ENCODE data around the gene SUPT3H.

SUPT3H gene

DNA sequence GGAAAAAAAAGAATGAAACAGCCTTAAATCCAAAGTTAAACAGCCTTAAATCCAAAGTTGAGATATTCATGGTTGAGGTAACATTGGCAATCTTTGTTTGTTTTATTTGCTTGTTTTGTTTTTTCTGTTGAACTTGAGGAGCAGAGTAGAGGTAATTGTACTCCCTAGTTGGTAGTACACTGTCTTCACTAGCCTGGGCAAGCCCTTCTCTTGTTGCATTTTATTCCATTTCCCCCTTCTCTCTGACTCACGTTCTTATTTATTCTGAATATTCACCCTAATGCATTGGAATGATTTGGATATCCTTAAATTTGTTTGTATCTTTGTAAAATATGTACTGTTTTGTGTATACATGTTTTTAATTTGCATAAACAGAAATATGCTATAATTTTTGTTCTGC, 592.6 kb downstream of the SUPT3H start:
- no peak overlapping the region for H3K4me3 ChIP-seq (ENCODE audit: low read depth, low read length)
- TF ChIP-seq, protein P1, sequence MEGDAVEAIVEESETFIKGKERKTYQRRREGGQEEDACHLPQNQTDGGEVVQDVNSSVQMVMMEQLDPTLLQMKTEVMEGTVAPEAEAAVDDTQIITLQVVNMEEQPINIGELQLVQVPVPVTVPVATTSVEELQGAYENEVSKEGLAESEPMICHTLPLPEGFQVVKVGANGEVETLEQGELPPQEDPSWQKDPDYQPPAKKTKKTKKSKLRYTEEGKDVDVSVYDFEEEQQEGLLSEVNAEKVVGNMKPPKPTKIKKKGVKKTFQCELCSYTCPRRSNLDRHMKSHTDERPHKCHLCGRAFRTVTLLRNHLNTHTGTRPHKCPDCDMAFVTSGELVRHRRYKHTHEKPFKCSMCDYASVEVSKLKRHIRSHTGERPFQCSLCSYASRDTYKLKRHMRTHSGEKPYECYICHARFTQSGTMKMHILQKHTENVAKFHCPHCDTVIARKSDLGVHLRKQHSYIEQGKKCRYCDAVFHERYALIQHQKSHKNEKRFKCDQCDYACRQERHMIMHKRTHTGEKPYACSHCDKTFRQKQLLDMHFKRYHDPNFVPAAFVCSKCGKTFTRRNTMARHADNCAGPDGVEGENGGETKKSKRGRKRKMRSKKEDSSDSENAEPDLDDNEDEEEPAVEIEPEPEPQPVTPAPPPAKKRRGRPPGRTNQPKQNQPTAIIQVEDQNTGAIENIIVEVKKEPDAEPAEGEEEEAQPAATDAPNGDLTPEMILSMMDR (IDR thresholded peaks at IDR 0.05; ENCODE audit: low read depth, low read length), result no peak

DNA sequence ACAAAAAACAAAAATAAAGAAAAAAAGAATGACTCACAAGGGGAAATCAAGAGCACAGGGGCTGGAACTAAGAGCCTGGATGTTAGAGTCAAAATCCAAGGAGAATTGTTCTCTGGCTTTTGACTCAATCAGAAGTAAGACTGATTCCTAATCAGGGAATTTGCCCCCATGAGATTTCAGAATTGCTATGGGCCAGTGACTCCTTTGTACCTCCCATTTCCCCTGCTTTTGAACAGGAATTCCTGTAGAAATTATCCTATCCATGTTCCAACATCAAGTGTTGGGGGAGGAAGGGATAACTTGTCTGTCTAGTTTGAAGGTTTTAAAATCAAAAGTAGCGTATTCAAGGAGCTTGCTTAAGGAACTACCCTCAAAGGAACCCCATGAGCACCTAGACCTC, 593.5 kb downstream of the SUPT3H start:
- TF ChIP-seq, protein P1 (IDR thresholded peaks at IDR 0.05; ENCODE audit: low read depth, low read length), result no peak
- no peak overlapping the region for H3K4me3 ChIP-seq (ENCODE audit: low read depth, low read length)

DNA sequence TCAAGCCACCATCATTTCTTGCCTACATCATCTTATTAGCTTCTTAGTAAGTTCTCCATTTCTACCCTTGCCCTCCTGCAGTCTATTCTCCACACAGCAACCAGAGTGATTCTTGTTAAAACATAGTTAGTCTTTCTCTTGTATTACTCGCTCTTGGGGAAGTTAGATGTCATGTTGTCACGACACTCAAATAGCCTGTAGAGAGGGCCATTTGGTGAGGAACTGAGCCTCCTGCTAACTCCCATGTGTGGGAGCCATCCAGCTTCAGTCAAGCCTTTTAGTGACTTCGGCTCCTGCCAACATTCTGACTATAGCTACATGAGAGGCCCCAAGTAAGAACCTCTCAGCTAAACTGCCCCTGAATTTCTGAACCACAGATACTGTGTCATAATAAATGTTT, 594.8 kb downstream of the SUPT3H start:
- TF ChIP-seq, protein P1 (IDR thresholded peaks at IDR 0.05; ENCODE audit: low read depth, low read length), result no peak
- no peak overlapping the region for H3K4me3 ChIP-seq (ENCODE audit: low read depth, low read length)

DNA sequence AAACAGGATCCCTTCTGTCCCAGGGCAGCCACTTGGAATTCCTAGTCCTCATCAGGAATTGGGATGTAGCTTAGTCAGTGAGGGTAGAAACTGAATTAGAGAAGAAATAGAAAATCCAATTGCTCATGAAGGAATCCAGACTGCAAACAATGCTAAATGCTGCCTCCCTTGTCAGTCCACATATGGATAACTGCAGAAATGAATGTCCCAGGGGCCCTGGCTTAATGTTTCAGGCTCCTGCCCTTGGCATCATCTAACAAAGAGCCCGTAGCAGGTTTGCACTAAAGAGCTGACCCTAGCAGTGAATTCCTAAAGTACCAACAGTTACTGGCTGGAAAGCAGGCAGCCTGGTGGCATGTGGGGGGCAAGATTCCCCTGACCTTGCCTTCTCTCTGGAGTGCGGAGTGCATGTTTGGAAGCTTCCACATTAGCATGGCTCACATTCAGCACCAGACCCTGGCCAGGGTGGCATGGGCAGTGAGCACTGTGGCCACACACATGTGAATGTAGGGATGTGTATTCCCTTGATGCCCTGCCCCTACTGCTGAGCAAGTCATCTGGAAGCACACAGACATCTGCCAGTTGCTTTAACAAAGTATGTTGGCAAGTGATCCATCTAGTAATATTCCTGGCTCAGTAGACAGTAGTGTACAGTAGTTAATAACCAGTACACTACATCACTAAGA, 595.7 kb downstream of the SUPT3H start:
- TF ChIP-seq, protein P1 (IDR thresholded peaks at IDR 0.05; ENCODE audit: low read depth, low read length), result no peak

DNA sequence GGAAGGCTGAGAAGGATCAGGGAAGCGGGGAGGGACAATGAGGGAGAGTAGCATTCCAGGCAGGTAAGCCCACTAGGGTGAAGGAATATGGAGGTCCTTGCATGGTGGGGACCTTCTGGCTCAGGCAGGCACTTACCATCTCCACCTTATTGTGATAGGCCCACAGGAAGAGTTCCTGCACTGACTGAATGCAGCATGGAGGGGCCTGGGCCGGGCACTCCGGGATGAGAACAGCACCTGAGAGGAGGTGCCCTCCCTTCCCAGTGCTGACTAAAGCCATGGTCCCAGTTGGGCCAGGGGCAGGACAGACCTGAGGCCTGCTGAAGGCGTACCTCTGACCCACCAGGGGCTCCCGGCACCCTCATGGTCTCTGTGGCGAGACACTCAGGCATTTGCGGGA, 597.6 kb downstream of the SUPT3H start:
- no peak overlapping the region for H3K4me3 ChIP-seq (ENCODE audit: low read depth, low read length)
- TF ChIP-seq, protein P1 (IDR thresholded peaks at IDR 0.05; ENCODE audit: low read depth, low read length), result no peak

More for the DNA sequence above, 595.7 kb downstream of the SUPT3H start:
- no peak overlapping the region for H3K4me3 ChIP-seq (ENCODE audit: low read depth, low read length)

DNA sequence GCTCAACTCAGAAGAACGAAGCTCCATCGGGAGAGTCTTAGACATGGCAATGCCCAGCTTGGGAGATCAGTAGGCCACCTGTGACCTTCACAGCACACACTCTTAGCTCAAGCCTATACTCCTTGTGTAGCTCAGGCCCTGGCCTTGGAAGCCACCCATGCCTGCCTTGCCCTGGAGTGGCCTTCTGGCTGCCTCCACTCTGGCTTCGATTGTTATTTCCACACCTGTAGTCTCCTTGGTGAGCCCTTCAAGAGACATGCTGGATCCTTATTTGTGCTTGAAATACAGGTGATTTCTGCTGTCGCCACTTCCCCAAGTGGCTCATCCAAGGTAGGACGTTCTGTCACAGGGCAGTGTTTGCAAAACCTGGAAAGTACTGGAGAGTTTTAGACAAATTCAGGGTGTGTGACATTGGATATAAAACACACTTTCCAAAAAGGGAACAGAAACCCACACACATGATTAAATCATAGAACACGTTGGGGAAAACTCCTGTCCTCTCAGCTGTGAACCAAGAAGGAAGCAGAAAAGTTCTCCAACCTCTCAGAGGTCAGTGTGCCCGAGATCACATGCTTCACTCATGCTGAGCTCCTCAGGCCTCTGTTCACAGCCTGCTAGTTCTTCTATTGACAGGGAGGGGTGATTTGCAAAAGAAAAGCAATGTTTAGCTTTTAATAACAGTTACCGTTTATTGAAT, 598.5 kb downstream of the SUPT3H start:
- H3K4me3 ChIP-seq (ENCODE audit: low read depth, low read length), result no peak overlapping the region
- TF ChIP-seq, protein P1 (IDR thresholded peaks at IDR 0.05; ENCODE audit: low read depth, low read length), result no peak

Data from WI38 (cell line).